ENCODE measurements around the gene KRI1.
"Not testable (repeated sequence)": the region's sequence is repeated elsewhere in the genome, so short reads cannot be mapped to it uniquely, and the experiment has no call there.

Gene KRI1

GRCh38 chr19:10550336-10550735 lies 15.5 kb downstream of the KRI1 start:
- DNase-seq (ENCODE audit: low read depth in 1 of 2, low spot score in 1 of 2), result no peak

GRCh38 chr19:10549733-10550132 lies 16.1 kb downstream of the KRI1 start:
- no peak for DNase-seq (ENCODE audit: low read depth in 1 of 2, low spot score in 1 of 2)

- no peak for DNase-seq (ENCODE audit: low read depth in 1 of 2, low spot score in 1 of 2)
These were observed 17.0 kb downstream of the KRI1 start for GRCh38 chr19:10548746-10549276.

- DNase-seq (ENCODE audit: low read depth in 1 of 2, low spot score in 1 of 2), result no peak
These were observed 19.0 kb downstream of the KRI1 start for GRCh38 chr19:10546817-10547216.

DNA sequence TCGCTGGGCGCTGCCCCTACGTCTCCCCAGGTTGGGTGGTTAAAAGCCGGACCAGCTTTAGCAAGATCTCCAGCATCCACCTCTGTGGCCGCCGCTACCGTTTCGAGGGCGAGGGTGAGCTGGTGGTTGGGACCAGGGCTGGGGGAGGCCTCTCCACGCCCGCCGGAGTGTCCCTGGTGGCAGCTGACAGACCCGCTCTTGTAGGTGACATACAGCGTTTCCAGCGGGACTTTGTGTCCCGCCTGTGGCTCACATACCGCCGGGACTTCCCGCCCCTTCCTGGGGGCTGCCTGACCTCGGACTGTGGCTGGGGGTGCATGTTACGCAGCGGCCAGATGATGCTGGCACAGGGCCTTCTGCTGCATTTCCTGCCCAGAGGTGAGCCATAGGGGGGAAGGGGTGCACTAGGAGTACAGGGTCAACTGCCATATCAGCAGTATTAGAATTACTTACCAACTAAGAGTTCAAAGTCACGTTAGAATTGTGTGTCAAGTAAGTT lies 21.0 kb downstream of the KRI1 start:
- no peak for DNase-seq (ENCODE audit: low read depth in 1 of 2, low spot score in 1 of 2)

DNA sequence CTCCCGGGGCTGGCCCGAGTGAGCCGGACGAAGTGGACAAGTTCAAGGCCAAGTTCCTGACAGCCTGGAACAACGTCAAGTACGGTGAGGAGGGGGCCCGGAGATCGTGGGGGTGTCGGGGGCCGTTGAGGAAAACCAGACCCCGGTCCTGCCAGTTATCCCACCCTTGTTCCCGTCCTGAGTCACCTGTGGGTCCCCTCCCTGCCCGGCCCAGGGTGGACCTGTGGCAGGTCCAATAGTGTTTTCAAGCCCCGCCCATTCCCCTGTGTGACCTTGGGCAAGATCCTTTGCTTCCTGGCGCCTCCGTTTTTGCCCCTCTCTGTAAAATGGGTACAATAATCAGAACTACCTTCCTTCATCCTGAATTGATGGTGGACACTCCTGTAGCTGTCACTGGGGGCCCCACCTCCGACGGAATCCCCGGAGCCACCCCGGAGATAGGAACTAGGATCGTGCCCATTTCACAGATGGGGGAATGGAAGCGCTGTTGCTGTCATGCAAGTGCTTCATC lies 21.5 kb downstream of the KRI1 start:
- DNase-seq (ENCODE audit: low read depth in 1 of 2, low spot score in 1 of 2), result no peak

- DNase-seq (ENCODE audit: low read depth in 1 of 2, low spot score in 1 of 2), result peak; percentile 68 to 74
These were observed 22.2 kb downstream of the KRI1 start, which contains the start of gene ATG4D for GRCh38 chr19:10543420-10544241. Gene ATG4D, plus strand, starts transcription at chr19:10543904. Its CDS starts 187 bp downstream, at chr19:10544091.

DNA sequence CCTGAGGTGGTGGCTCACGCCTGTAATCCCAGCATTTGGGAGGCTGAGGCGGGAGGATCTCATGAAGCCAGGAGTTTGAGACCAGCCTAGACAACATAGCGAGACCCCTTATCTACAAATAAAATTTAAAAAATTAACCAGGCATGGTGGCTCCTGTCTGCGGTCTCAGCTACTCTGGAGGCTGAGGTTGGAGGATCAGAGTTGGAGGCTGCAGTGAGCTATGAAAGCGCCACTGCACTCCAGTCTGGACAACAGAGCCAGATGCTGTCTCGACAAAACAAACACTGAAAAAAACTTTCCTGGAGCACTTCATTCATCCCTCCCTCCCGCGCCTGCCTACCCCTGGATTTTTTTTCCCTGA lies 22.8 kb downstream of the KRI1 start:
- no peak for DNase-seq (ENCODE audit: low read depth in 1 of 2, low spot score in 1 of 2)

GRCh38 chr19:10539016-10539415 lies 26.8 kb downstream of the KRI1 start:
- not testable (repeated sequence) for DNase-seq (ENCODE audit: low read depth in 1 of 2, low spot score in 1 of 2)

DNA sequence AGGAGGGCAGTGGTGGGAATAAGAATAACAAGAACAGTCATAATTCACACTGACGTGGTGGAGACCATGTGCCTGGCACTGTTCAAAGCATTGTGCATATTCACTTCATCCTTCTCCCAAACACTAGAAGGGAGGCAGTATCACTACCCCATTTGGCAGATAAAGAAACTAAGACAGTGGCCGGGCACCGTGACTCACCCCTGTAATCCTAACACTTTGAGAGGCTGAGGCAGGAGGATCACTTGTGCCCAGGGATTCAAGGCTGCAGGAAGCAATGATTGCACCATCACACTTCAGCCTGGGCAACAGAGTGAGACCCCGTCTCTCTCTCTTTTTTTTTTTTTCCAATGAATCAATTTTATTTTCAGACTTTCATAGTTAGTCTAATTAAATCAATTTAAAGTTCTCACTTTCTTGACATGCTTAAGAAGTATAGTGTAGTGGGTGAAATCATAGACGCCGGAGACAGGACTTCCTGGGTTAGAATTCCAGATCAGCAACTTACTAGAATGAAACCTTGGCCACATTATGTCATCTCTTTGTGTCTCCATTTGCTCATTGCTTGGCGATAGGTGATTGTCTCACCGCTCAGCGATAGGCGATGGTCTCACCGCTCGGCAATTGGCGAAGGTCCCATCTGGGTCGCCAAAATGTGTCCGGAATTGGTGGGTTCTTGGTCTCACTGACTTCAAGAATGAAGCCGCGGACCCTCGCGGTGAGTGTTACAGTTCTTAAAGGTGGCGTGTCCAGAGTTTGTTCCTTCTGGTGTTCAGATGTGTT lies 27.4 kb downstream of the KRI1 start:
- DNase-seq (ENCODE audit: low read depth in 1 of 2, low spot score in 1 of 2), result no peak

- no peak for DNase-seq (ENCODE audit: low read depth in 1 of 2, low spot score in 1 of 2)
These were observed 28.1 kb downstream of the KRI1 start for GRCh38 chr19:10537668-10538067.

DNA sequence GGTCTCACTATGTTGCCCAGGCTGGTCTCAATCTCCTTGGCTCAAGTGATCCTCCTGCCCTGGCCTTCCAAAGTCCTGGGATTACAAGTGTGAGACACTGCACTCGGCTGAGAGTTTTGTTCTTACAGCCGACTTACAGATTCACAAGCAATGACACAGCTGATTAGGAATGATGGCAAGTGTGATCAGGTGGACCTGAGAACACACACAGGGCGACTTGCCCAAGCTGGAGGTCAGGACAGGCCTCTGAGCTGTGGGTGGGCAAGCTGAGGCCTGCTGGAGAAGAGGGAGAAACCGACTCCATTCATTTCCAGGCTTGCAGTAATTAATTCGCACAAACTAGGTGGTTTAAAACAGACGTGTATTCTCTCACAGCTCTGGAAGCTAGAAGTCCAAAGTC lies 30.2 kb downstream of the KRI1 start:
- no peak for DNase-seq (ENCODE audit: low read depth in 1 of 2, low spot score in 1 of 2)

- no peak for DNase-seq (ENCODE audit: low read depth in 1 of 2, low spot score in 1 of 2)
These were observed 32.0 kb downstream of the KRI1 start for GRCh38 chr19:10533646-10534386.

DNA sequence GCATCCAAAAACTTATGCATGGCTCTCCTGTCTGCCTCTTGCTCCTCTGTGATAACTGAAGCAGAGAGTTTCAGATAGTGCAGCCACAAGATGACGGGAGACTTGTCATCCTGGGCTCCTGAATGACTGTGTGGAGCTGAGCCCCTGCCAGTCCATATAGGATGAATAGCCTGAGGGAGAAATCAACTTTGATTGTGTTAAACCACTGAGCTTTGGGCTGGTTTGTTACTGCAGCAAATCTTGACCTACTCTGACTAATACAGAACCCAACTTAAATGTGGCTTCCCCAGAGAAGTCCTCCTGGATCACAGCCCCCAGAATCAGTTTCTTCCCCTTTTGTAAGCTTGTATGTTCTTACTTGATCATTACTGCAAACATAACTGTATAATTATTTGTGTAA lies 33.4 kb downstream of the KRI1 start:
- DNase-seq (ENCODE audit: low read depth in 1 of 2, low spot score in 1 of 2), result no peak

- DNase-seq (ENCODE audit: low read depth in 1 of 2, low spot score in 1 of 2), result not testable (repeated sequence)
These were observed 38.9 kb downstream of the KRI1 start for GRCh38 chr19:10526887-10527286.

- no peak for DNase-seq (ENCODE audit: low read depth in 1 of 2, low spot score in 1 of 2)
These were observed 40.2 kb downstream of the KRI1 start for GRCh38 chr19:10525636-10526035.

GRCh38 chr19:10523135-10523636 lies 42.6 kb downstream of the KRI1 start:
- no peak for DNase-seq (ENCODE audit: low read depth in 1 of 2, low spot score in 1 of 2)

GRCh38 chr19:10521461-10522171 lies 44.2 kb downstream of the KRI1 start:
- DNase-seq (ENCODE audit: low read depth in 1 of 2, low spot score in 1 of 2), result no peak

- DNase-seq (ENCODE audit: low read depth in 1 of 2, low spot score in 1 of 2), result no peak
These were observed 45.0 kb downstream of the KRI1 start for GRCh38 chr19:10520652-10521318.

GRCh38 chr19:10519421-10519820 lies 46.4 kb downstream of the KRI1 start:
- no peak for DNase-seq (ENCODE audit: low read depth in 1 of 2, low spot score in 1 of 2)
